B cell (primary cell): ENCODE data around the gene PLXNA1.

Experiments used
- CTCF ChIP-seq: fragments of 200-600 bp; IDR thresholded peaks from one replicate; pipeline ENCODE4 v1.8.0; 2022; ENCODE audit warnings: antibody characterized with exemption, mild to moderate bottlenecking
- EZH2 ChIP-seq: IDR thresholded peaks from 2 replicates; pipeline ENCODE4 v1.6.1; 2012; ENCODE audit warnings: borderline replicate concordance, low read depth, mild to moderate bottlenecking, moderate library complexity, low read length; ENCODE audit not compliant: insufficient read depth, poor library complexity, severe bottlenecking

GRCh38 chr3:127014536-127015281 lies 31.8 kb downstream of the PLXNA1 start:
- TF ChIP-seq CTCF (no peak), EZH2 (no peak)
